ENCODE measurements around the gene ASPSCR1. TPM values are rescaled to one million over a fixed set of nuclear protein-coding genes. Genes with fewer than 3 reads are reported as not detected.

ASPSCR1 gene
- total and polyA plus RNA-seq, 9 of the 15 experiments (the other 6 are each of a cell fraction or from before 2014, with no cell fraction given), result 0.90 to 36.9 (median 11.6) TPM

- DNase-seq (ENCODE audit: extremely low read depth in 1 of 4, low spot score in 3 of 4) (no peak), FAIRE-seq (no peak), ATAC-seq (peak; percentile 26)
- in situ Hi-C loops (cut with MboI), result no loop called here
- Histone ChIP-seq H2AFZ (ENCODE audit: low read depth, low read length) (no peak overlapping the region), H4K20me1 (replicated peaks; ENCODE audit: control insufficient read depth, insufficient read depth, low read length) (peaks cover 7% of the 10 kb centered on the region), H3K9me1 (ENCODE audit: control insufficient read depth, insufficient read depth, low read length) (peaks cover 13% of the 10 kb centered on the region), H3K4me1 (replicated peaks in 1 of 2; ENCODE audit: control insufficient read depth in 2 of 2, insufficient read depth in 2 of 2, low read length in 2 of 2) (peaks cover 39 to 96% of the 10 kb centered on the region in 2 experiments), H3K36me3 (ENCODE audit: control insufficient read depth, insufficient read depth, low read length) (peaks cover 36% of the 10 kb centered on the region; the same call in 2 of the 3 replicates), H3K4me2 (ENCODE audit: insufficient read depth, low read length) (peak overlapping the region; percentile 10; the same call in 1 of the 2 replicates), H3K79me2 (ENCODE audit: control insufficient read depth, insufficient read depth, low read length) (peaks cover 44% of the 10 kb centered on the region), H3K4me3 (no peak overlapping the region), H3K9me3 (replicated peaks; ENCODE audit: control insufficient read depth, insufficient read depth, low read depth, low read length) (no peaks in the 10 kb centered on the region), H3K27me3 (ENCODE audit: control insufficient read depth in 2 of 2, insufficient read depth in 2 of 2, low read length in 2 of 2) (no peaks in the 10 kb centered on the region), H3K9ac (ENCODE audit: insufficient read depth in 1 of 2, low read depth in 2 of 2, low read length in 2 of 2) (peak overlapping the region in 1 of 2 experiments; percentile 86; a peak in 2 of 4 replicates), H3K27ac (ENCODE audit: extremely low read depth, low read depth, low read length) (no peak overlapping the region)
- 44% methylated on average over 11 of the region's 15 CpGs for WGBS (ENCODE audit: insufficient coverage, low coverage, missing lambda C conversion rate)
- intact Hi-C loops (cut with micrococcal nuclease), result no loop called here
- CTCF ChIA-PET (ENCODE audit: low intra/inter-chr PET ratio), result no interaction called here
- BruUV-seq (replicated peaks), result no TSS peak
- POLR2A ChIA-PET, result interaction anchor here (0.6 to 2.3 kb wide), 4 partner anchors 14 to 226 kb away, joined by 3 to 7 read pairs (median 3); no protein-coding TSS in a partner anchor
- no peak for TF ChIP-seq EZH2 (IDR thresholded peaks at IDR 0.05; ENCODE audit: borderline replicate concordance, low read depth, low read length)
- TF ChIP-seq SP1 (CRISPR knock-in tag; IDR thresholded peaks at IDR 0.05), result peak; percentile 24; the same call in 1 of the 2 replicates
- no peak for TF ChIP-seq ASH1L (IDR thresholded peaks at IDR 0.05; ENCODE audit: borderline replicate concordance, low read depth, partially characterized antibody)
- TF ChIP-seq THAP7 (CRISPR knock-in tag; IDR thresholded peaks at IDR 0.05), result 0 out of 2 replicates have a peak, but pooled peaks have one; percentile 24
- TF ChIP-seq MAZ (CRISPR knock-in tag; conservative IDR thresholded peaks at IDR 0.05 in 1 of 2, IDR thresholded peaks at IDR 0.05 in 1 of 2), result no peak
- no peak for TF ChIP-seq FIP1L1 (IDR thresholded peaks at IDR 0.05; ENCODE audit: low read depth, low read length, poor library complexity, severe bottlenecking)
- TF ChIP-seq TEAD4 (IDR thresholded peaks at IDR 0.05; ENCODE audit: low read length), result no peak
- no peak for TF ChIP-seq TEAD4 (CRISPR knock-in tag; IDR thresholded peaks at IDR 0.05; ENCODE audit: borderline replicate concordance)
- no peak for TF ChIP-seq CGGBP1 (CRISPR knock-in tag; IDR thresholded peaks at IDR 0.05)
- TF ChIP-seq MBD1 (CRISPR knock-in tag; IDR thresholded peaks at IDR 0.05), result no peak
- no peak for TF ChIP-seq U2AF1 (optimal IDR thresholded peaks at IDR 0.05; ENCODE audit: low read depth, low read length)
- TF ChIP-seq ZNF398 (CRISPR knock-in tag; IDR thresholded peaks at IDR 0.05), result no peak
- peak; percentile 67 for TF ChIP-seq SUPT5H (IDR thresholded peaks at IDR 0.05)
- no peak for TF ChIP-seq SOX6 (IDR thresholded peaks at IDR 0.05)
- no peak for TF ChIP-seq SMARCC2 (IDR thresholded peaks at IDR 0.05; ENCODE audit: low read depth)
Measured at GRCh38 chr17:81931557-81932332, 45.7 kb upstream of the ASPSCR1 start.

Measured in K562 (cell line).